Measurements from ENCODE around the gene KCNT2. TPM values are rescaled to one million over a fixed set of nuclear protein-coding genes. Genes with fewer than 3 reads are reported as not detected.

Gene KCNT2
- total RNA-seq, 4 donors from 2014 or later = 0.35 to 0.88 (median 0.51) TPM; not detected in 1

GRCh38 chr1:196393742-196394141 lies 214.5 kb downstream of the KCNT2 start:
- H3K27ac ChIP-seq = no peak overlapping the region
- TF ChIP-seq POLR2A (IDR thresholded peaks at IDR 0.05) = no peak
- TF ChIP-seq, protein P1, sequence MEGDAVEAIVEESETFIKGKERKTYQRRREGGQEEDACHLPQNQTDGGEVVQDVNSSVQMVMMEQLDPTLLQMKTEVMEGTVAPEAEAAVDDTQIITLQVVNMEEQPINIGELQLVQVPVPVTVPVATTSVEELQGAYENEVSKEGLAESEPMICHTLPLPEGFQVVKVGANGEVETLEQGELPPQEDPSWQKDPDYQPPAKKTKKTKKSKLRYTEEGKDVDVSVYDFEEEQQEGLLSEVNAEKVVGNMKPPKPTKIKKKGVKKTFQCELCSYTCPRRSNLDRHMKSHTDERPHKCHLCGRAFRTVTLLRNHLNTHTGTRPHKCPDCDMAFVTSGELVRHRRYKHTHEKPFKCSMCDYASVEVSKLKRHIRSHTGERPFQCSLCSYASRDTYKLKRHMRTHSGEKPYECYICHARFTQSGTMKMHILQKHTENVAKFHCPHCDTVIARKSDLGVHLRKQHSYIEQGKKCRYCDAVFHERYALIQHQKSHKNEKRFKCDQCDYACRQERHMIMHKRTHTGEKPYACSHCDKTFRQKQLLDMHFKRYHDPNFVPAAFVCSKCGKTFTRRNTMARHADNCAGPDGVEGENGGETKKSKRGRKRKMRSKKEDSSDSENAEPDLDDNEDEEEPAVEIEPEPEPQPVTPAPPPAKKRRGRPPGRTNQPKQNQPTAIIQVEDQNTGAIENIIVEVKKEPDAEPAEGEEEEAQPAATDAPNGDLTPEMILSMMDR (IDR thresholded peaks at IDR 0.05 in 4 of 5, conservative IDR thresholded peaks at IDR 0.05 in 1 of 5) = no peak
- no peak overlapping the region for H3K4me3 ChIP-seq
- in situ Hi-C loops (cut with MboI; ENCODE audit: low sequenced_read_pairs in 4 of 4) = no loop called here
- DNase-seq = peak; percentile 16 to 24
- H3K4me1 ChIP-seq = no peaks in the 10 kb centered on the region
- H3K27me3 ChIP-seq = no peaks in the 10 kb centered on the region
- intact Hi-C loops (cut with DNase I; ENCODE audit: low total_unique reads) = no loop called here
- peak; percentile 19 to 39 for ATAC-seq
- no peaks in the 10 kb centered on the region for H3K36me3 ChIP-seq
- no peaks in the 10 kb centered on the region for H3K9me3 ChIP-seq

GRCh38 chr1:196393282-196393681 lies 215.0 kb downstream of the KCNT2 start:
- TF ChIP-seq POLR2A (IDR thresholded peaks at IDR 0.05) = no peak
- TF ChIP-seq, protein P1 (IDR thresholded peaks at IDR 0.05 in 4 of 5, conservative IDR thresholded peaks at IDR 0.05 in 1 of 5) = no peak
- in situ Hi-C loops (cut with MboI; ENCODE audit: low sequenced_read_pairs in 4 of 4) (no loop called here), intact Hi-C loops (cut with DNase I; ENCODE audit: low total_unique reads) (no loop called here)
- ATAC-seq (no peak), DNase-seq (no peak)
- no peaks in the 10 kb centered on the region for H3K27me3 ChIP-seq
- H3K27ac ChIP-seq = no peak overlapping the region
- H3K9me3 ChIP-seq = no peaks in the 10 kb centered on the region
- no peak overlapping the region for H3K4me3 ChIP-seq
- no peaks in the 10 kb centered on the region for H3K36me3 ChIP-seq
- H3K4me1 ChIP-seq = no peaks in the 10 kb centered on the region

DNA sequence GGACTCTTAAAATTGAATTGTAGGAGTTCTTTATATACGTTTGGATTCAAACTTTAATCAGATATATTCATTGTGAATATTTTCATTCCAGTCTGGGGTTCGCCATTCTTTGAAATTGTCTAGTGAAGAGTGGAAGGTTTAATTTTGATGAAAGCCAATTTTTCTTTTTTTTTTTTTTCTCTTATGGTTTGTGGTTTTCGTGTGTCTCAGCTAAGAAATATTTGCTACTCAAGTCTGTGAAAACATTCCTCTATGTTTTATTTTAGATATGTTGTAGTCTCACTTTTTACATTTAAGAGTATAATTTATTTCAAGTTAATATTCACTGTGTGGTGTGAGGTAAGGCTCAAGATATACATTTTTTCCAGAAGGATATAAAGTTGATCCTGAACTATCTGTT lies 220.5 kb downstream of the KCNT2 start:
- H3K36me3 ChIP-seq = no peaks in the 10 kb centered on the region
- no peak overlapping the region for H3K27ac ChIP-seq
- no peaks in the 10 kb centered on the region for H3K27me3 ChIP-seq
- H3K4me3 ChIP-seq = no peak overlapping the region
- DNase-seq (no peak), ATAC-seq (no peak)
- intact Hi-C loops (cut with DNase I; ENCODE audit: low total_unique reads) = no loop called here
- no peaks in the 10 kb centered on the region for H3K4me1 ChIP-seq
- no peaks in the 10 kb centered on the region for H3K9me3 ChIP-seq
- in situ Hi-C loops (cut with MboI; ENCODE audit: low sequenced_read_pairs in 4 of 4) = no loop called here
- TF ChIP-seq POLR2A (IDR thresholded peaks at IDR 0.05) = no peak
- TF ChIP-seq, protein P1 (IDR thresholded peaks at IDR 0.05 in 4 of 5, conservative IDR thresholded peaks at IDR 0.05 in 1 of 5) = no peak

DNA sequence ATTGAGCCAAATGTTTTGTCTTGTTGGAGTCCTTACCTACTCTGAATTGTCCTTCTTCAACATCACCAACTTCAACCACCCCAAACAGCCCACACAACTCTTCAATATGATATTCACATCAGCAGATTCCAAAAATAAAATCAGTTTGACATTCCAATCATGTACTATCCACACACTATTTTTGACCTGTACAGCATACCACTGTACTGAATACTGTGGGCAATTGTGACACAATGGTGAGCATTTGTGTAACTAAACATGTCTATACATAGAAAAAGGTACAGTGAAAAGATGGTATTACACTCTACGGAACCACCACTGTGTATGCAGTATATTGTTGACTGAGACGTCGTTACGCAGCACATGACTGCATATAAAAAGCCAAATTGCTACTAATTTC lies 223.1 kb downstream of the KCNT2 start:
- intact Hi-C loops (cut with DNase I; ENCODE audit: low total_unique reads) = no loop called here
- DNase-seq (no peak), ATAC-seq (no peak)

More for the DNA sequence above, 223.1 kb downstream of the KCNT2 start:
- no peaks in the 10 kb centered on the region for H3K9me3 ChIP-seq
- H3K4me1 ChIP-seq = peaks cover 0 to 4% of the 10 kb centered on the region in 2 donors
- H3K27ac ChIP-seq = no peak overlapping the region
- TF ChIP-seq, protein P1 (IDR thresholded peaks at IDR 0.05 in 4 of 5, conservative IDR thresholded peaks at IDR 0.05 in 1 of 5) = no peak
- TF ChIP-seq POLR2A (IDR thresholded peaks at IDR 0.05) = no peak
- in situ Hi-C loops (cut with MboI; ENCODE audit: low sequenced_read_pairs in 4 of 4) = no loop called here
- no peaks in the 10 kb centered on the region for H3K36me3 ChIP-seq
- no peak overlapping the region for H3K4me3 ChIP-seq
- H3K27me3 ChIP-seq = no peaks in the 10 kb centered on the region

Measured in gastrocnemius medialis (tissue), 4 donors.